Measurements from ENCODE around the gene PTPN4.
"Not testable (repeated sequence)": the region's sequence is repeated elsewhere in the genome, so short reads cannot be mapped to it uniquely, and the experiment has no call there.

PTPN4 gene

DNA sequence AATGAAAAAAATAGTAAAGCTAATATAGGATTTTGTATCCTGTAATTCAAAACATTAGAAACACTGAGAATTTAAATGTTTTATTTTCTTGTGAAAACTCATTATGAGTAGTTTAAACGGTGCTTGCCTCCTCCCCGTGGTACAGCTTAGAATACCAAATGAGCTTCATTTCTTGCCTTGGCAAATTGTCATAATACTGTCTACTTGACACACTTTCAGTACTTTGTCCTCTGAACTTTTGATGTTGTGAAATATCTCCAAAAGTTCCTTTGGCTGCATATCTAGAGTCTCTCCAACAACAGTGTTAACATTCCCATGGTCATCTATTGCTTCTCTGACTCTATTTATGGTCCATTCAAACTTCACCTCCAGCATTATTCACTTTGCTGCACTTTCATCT is 191.2 kb downstream of the PTPN4 start:
- DNase-seq = no peak

DNA sequence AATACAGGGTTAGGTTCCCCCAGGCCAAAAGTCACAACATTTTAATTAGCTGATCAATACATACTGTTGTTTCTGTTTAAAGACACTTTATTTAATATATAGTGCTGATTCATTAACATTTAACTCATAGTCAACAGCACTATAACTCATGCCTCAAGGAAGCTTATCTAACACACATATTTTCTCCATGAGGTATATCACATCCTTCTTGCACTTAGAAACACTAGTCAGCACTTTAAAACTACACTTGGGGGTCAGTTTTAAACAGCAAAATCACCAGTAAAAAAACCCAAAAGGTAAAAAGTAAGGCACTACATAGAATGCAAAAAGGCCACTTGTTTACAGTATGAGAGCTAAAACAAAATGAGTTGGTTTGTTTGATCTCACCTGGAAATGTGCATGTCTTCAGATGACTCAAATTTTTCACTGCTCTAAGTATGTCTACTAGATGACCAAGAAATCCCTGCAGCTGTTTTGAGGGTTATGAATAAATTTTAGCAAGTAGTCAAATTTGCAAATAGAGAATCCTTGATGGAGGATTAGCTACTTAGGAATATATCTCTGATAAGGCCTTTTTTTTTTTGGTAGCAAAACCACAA is 199.0 kb downstream of the PTPN4 start:
- DNase-seq = no peak

GRCh38 chr2:119960821-119961220 is 201.1 kb downstream of the PTPN4 start:
- DNase-seq = no peak

- no peak for DNase-seq
Observed at GRCh38 chr2:119981896-119982295, 222.2 kb downstream of the PTPN4 start.

DNA sequence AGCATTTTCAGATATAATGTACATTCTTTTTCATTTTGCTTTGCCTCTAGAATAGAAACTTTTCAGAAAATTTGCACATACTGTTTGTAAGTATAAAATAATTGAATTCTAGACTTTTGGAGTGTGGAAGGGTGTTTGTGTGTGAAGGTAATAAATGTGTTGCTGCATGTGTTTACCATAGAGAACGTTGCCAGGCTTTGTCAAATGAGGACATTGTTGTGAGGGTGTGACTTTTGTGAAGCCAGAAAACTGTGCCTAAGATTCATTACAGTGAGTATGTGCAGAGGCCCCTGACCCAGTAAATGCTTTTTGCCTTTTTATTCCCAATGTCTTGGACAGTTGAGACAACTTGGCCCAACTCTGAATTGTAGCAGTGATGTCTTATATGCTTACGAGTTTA is 222.8 kb downstream of the PTPN4 start:
- no peak for DNase-seq

DNA sequence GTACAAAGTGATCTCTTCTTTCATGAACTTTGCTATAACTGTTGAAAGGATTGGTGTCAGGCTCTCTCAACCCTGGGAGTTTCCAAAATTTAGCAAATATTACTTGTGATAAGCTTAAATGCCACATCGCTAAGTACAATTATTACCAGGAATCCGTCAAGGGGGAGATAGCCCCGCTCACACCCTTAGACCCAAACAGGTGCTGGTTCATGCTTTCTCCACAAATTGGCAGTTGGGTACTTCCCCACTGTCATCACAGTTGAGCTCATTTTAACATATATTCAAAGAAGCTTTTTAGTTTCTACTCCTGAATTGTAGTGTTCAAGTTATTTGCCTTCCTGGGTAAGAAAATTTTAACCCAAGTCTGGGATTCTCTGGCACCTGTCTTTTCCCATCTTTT is 223.4 kb downstream of the PTPN4 start:
- no peak for DNase-seq

DNA sequence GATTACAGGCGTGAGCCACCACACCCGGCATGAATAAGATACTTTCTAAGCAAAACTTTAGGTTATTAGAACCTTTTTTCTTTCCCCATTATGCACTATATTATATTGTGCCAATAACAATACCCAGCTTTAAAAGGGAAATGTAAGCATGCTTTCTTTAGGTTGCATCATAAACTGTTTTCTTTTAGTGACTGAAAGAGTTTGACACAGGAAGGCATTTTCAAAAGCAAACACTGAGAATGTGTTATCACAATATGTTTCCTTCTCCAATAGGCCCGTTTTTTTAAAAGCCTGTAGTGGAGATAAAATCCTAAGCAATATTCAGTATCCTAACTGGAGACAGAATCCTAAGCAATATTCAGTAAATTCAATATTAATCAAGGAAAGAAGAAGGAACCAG is 236.4 kb downstream of the PTPN4 start:
- no peak for DNase-seq

GRCh38 chr2:119996896-119997891 is 237.5 kb downstream of the PTPN4 start:
- DNase-seq = not testable (repeated sequence)

DNA sequence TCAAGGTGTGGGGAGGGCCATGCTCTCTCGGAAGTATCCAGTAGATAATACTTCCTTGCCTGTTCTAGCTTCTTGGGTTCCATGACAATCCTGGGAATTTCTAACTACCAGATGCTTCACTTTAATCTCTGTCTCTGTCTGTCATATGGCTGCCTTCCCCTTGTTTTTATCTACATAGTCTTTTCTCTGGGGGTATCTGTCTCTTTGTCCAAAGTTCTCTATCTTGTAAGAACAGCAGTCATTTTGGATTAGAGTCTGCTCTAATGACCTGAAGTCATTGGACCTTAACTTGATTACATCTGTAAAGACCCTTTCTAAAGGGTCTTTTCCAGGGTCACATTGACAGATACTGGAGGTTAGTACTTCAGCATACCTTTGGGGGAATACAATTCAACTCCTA is 241.7 kb downstream of the PTPN4 start:
- DNase-seq = no peak

DNA sequence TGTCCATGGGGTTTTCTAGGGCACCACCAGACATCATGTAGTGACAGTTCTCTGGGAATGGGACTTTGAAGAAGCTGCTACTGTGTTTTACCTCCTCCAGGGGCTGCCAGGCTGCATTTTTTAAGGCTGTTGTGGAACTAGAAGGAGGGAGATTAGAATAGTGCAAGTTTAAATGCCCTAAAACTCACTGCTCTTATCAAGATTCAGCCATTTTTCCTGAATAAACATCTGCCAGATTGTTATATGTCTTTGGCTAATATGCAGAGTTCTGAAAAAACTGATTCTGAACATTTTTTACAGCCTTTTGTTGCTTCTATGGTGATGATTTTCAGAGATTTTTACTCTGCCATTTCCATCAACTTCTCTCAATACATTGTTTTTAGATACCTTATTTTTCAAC is 244.5 kb downstream of the PTPN4 start:
- DNase-seq = no peak

GRCh38 chr2:120005834-120006521 is 246.3 kb downstream of the PTPN4 start:
- DNase-seq = no peak

GRCh38 chr2:120007851-120008250 is 248.1 kb downstream of the PTPN4 start:
- DNase-seq = no peak

DNA sequence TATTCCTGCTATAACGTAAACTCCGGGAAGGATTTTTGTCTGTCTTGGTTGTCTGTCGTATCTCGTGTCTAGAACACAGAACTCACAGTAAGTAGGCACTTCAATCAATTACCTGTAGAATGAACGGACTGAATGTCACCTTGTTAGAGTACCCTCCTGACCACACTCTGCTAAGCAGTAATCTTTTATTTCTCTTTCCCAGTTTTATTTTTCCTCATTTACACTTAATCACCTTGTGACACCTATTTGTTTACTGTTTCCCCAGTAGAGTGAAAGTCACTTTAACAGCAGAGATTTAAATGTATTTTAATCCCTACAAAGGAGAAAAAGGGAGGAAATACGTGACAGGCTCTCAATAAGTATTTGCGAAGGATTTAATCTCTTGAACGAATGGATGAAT is 252.6 kb downstream of the PTPN4 start:
- no peak for DNase-seq

GRCh38 chr2:120012771-120013596 is 253.3 kb downstream of the PTPN4 start, which contains the start of gene EPB41L5:
TSS of gene EPB41L5 (plus strand) at chr2:120013077. CDS start at chr2:120019085, 6,008 bp downstream.
- peak; percentile 78 for DNase-seq

- no peak for DNase-seq
Observed at GRCh38 chr2:120013597-120014223, 254.0 kb downstream of the PTPN4 start.

- no peak for DNase-seq
Observed at GRCh38 chr2:120014226-120014980, 254.7 kb downstream of the PTPN4 start.

GRCh38 chr2:120016800-120017199 is 257.1 kb downstream of the PTPN4 start:
- no peak for DNase-seq

- no peak for DNase-seq
Observed at GRCh38 chr2:120017201-120017600, 257.5 kb downstream of the PTPN4 start.

DNA sequence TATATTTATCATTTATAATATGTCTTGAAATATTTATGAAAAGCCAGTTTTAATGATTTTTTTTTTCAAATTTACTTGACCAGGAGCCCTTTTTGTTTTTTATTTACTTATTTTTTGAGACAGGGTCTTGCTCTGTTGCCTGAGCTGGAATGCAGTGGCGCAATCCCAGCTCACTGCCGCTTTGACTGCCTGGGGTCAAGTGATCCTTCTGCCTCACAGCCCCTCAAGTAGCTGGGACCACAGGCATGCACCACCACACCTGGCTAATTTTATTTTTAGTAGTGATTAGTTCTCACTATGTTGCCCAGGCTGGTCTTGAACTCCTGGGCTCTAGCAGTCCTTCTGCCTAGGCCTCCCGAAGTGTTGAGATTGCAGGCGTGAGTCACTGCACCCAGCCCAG is 258.8 kb downstream of the PTPN4 start:
- no peak for DNase-seq

DNA sequence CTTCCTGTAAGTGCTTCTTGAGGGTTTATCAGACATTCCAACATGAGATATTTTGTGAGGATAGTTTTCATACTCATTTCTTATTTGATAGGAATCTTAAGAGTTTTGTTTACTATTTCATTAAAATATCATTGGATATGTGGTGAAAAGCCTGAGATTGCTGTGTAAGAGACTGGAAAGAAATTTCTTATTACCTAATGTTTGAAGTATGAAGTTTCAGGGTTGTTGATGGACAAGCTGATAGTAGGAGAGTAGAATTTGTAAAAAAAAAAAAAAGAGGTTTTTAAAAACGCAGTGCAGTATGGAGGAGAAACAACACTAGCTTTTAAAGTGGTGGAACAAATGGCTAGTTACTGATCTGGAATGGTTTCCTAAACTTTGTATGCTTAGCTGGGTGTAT is 260.8 kb downstream of the PTPN4 start:
- DNase-seq = no peak

DNA sequence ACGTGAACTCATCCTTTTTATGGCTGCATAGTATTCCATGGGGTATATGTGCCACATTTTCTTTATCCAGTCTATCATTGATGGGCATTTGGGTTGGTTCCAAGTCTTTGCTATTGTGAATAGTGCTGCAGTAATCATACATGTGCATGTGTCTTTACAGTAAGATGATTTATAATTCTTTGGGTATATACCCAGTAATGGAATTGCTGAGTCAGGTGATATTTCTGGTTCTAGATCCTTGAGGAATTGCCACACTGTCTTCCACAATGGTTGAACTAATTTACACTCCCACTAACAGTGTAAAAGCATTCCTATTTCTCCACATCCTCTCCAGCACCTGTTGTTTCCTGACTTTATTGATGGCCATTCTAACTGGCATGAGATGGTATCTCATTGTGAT is 262.8 kb downstream of the PTPN4 start:
- not testable (repeated sequence) for DNase-seq

All from CD4-positive, alpha-beta T cell treated with Interferon gamma for 1 hour (primary cell).